KOPT-K1 (cell line): ENCODE results near the gene WDR35.
"Not testable (repeated sequence)": the region's sequence is repeated elsewhere in the genome, so short reads cannot be mapped to it uniquely, and the experiment has no call there.

ENCODE experiments used
- H3K27ac ChIP-seq: fragments of 200-600 bp; sonication (generic); 2 replicates; pipeline ENCODE4 v1.5.1; 2016; ENCODE audit warnings: antibody characterized with exemption, mild to moderate bottlenecking, low read depth, low read length; ENCODE audit not compliant: poor library complexity, severe bottlenecking
- H3K36me3 ChIP-seq: fragments of 200-600 bp; sonication (generic); 2 replicates; pipeline ENCODE4 v1.5.1; 2017; ENCODE audit warnings: antibody characterized with exemption, mild to moderate bottlenecking, low read length, moderate library complexity; ENCODE audit not compliant: insufficient read depth
- H3K9me3 ChIP-seq: fragments of 200-600 bp; sonication (generic); 2 replicates; pipeline ENCODE4 v1.5.1; 2017; ENCODE audit warnings: antibody characterized with exemption, low read length, mild to moderate bottlenecking; ENCODE audit not compliant: insufficient read depth, poor library complexity, severe bottlenecking

The WDR35 gene

DNA sequence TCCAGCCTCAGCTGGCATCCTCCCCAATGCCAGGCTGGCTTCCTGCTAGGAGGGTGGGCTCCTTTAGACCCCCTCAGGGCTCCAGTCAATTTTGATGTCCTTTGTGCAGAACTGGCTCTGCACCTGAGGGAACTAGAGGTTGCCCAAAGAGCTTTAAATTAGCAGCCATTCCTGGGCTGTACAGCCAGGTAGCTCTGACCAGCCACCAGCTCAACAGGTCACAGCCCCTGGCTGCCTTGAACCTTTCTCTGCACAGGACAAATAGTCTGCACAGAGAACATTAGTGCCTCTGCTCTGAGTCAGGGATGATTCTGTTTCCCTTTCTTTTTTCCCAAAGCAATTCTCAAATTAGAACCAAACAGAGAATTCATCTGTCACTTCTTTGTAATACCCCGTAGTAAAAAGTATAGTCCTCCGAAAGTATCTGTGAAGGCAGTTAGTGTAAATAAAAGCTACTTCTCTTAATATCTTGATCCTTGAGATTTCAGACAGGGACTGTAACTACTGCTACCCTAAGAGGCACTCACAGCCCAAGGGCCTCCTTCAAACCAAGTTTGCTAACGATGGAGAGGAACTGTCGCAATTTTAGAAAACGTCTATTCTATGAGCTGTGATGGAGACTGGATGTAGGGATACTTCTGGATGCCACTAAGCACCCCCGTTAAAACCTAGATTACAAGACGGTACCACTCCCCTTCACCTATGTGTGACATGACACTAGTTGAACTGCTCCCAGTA, 91.1 kb downstream of the WDR35 start:
- peaks cover 7% of the 10 kb centered on the region for H3K36me3 ChIP-seq
- H3K9me3 ChIP-seq = no peaks in the 10 kb centered on the region
- H3K27ac ChIP-seq = peak overlapping the region; percentile 50

DNA sequence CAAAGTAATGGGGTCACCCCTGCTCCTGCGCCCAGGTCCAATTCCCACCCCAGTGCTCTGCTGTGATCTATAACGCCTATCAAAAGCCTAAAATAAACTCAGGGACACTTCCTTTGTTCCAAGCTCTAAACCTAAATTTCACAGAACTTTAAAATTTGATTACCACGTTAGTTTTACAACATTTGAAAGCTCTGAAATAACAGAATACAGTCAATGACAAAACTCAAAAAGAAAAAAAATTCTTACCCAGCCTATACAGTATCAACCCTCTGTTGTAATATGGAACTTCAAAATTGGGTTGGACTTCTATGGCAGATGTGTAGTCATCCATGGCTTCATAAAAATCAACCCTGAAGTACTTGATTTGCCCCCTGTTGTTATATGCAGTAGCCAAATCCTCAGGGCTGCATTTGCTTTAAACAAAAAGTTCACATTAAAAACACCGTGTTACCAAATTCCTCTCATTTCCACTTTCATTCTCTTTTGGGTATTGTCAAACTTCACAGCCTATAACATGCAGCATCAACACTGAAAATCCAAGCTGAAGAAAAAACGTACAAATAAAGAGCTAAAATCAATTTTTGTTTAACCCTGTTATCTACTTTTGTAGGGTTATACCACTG, 92.2 kb downstream of the WDR35 start:
- Histone ChIP-seq H3K36me3 (peaks cover 8% of the 10 kb centered on the region), H3K27ac (peak overlapping the region; percentile 50), H3K9me3 (no peaks in the 10 kb centered on the region)

DNA sequence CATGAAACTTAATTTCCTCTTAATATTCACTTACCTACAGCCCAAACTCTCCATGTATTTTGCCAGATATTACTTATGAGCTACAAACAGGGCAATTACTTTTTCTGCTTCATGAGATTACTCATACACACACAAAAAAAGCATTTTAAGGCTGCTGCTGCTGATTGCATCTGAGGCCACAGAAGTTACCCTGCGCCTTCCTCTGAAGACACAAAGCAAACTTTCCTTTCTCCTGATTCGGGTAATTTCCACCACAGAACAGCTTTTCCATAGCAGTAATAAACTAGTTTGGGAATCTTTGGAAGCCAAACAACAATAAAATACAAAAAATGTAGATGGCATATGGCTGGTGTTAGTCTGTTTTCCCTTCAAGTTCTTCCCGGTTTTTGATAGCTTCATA, 94.4 kb downstream of the WDR35 start:
- H3K9me3 ChIP-seq = no peaks in the 10 kb centered on the region
- H3K27ac ChIP-seq = peak overlapping the region; percentile 26
- H3K36me3 ChIP-seq = peaks cover 19% of the 10 kb centered on the region

DNA sequence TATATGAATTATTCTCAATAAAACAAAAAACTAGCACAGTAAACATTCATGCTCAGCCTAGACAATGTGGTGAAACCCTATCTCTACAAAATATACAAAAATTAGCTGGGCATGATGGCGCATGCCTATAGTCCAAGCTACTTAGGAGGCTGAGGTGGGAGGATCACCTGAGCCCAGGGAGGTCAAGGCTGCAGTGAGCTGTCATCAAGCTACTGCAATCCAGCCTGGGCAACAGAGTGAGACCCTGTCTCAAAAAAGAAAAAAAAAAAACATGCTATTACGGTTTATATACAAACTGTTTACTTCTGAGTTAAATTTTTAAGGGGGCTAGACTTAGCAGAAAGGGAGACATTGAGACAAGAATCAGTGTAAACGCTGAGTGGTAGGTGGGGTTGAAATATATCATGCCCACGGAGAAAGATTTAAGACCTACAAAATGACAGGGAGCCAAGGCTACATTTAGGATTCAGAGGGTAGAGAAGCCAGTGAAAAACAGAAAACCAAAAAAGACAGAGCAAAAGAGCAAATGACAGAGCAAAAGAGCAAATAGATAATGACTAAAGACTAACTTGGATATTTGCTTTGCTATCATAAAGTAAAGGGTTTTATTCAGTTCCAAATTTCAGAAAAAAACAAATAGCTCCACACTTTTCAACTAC, 95.6 kb downstream of the WDR35 start:
- H3K36me3 ChIP-seq = peaks cover 23% of the 10 kb centered on the region
- no peaks in the 10 kb centered on the region for H3K9me3 ChIP-seq
- H3K27ac ChIP-seq = no peak overlapping the region

DNA sequence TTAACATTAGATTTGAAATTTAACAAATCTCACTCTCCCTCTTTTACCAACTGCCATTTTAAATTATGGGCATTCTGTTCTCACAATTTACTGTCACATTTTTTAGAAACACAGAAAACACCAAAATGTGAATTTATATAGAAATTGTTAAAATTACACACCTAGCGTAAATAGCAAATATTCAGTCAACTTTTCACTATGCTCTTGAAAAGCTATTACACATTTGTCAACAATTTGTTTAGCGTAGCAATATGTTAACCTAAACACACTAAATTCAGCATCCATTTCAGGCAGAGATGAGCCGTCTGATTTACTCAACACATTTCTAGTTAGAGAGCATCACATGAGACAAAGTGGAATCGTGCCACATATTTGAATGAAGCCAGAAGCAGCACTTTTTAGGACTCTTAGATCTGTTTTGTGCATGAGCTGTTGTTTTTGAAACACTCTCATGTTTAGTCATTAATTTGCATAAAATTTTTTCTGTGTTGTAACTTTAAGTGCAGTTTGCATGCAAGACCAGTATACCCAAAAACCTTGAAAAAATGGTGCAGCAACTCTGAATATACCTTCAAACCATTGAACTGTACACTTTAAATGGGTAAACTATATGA, 96.3 kb downstream of the WDR35 start:
- Histone ChIP-seq H3K9me3 (no peaks in the 10 kb centered on the region), H3K27ac (no peak overlapping the region), H3K36me3 (peaks cover 23% of the 10 kb centered on the region)

DNA sequence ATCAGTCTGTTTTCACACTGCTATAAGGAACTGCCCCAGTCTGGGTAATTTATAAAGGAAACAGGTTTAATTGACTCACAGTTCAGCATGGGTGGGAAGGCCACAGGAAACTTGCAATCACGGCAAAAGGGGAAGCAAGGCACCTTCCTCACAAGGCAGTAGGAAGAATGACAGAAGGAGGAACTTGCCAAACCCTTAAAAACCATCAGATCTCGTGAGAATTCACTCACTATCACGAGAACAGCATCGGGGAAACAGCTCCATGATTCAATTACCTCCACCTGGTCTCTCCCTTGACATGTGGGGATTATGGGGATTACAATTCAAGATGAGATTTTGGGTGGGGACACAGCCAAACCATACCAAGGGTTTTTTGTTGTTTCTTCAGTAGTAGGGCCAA, 97.9 kb downstream of the WDR35 start:
- H3K36me3 ChIP-seq = peaks cover 16% of the 10 kb centered on the region
- not testable (repeated sequence) for H3K27ac ChIP-seq, H3K9me3 ChIP-seq

DNA sequence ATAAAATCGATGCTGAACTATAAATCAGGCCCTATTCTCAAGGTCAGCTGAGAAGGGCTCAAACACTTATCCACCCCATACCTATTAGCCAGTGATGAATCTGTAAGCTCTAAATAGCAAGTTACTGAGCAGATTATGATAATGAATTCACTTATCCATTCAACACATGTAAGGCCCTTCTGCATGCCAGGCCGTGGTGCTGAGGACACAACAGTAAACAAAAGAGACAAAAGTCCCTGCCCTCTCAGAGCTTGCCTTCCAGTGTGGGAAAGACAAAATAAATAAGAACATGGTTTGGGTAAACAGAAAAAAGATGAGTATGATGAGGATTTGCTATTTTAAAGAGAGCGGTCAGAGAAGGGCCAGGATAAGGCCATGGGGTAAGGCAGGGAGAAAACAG, 99.8 kb downstream of the WDR35 start:
- peaks cover 16% of the 10 kb centered on the region for H3K36me3 ChIP-seq

DNA sequence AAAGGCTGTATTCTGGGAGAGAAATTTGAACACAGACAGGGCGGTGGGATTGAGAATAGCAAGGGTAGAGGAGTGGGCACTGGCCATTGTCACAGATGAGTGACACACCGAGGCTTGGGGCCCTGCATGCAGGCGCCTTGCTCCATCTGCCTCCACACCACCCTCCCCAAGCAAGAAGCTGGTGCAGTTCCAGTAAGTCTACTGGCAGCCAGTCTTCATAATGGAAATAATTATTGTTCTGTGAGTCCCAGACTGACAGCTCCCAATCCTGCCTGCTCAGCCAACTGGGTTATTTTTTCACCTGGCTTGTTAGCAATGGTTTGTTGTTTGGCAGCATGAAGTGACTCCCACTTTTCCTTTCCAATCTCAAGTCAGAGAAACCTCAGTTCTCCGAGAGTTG, 101.1 kb downstream of the WDR35 start:
- Histone ChIP-seq H3K36me3 (peaks cover 16% of the 10 kb centered on the region), H3K9me3 (no peaks in the 10 kb centered on the region), H3K27ac (no peak overlapping the region)

More for the DNA sequence above, 99.8 kb downstream of the WDR35 start:
- H3K9me3 ChIP-seq = no peaks in the 10 kb centered on the region
- no peak overlapping the region for H3K27ac ChIP-seq

DNA sequence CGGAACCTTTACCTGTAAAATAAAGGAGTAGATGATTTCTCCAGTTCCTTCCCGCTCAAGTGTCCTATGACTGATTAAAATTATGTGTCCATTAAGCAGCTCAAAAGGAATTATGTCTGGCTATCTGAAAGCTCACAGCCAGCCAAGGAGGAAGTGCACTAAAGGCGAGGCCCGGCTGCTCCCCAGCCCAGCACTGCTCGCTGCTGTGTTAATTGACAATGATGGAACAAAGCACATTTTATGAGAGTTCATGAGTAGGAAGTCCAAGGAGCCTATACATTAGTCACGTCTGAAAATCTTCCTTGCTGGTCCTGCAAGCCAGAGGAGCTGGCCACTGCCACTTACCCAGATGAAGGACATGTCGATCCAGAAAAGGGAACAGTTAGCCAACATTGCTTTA, 102.4 kb downstream of the WDR35 start:
- H3K36me3 ChIP-seq = peaks cover 13% of the 10 kb centered on the region
- H3K9me3 ChIP-seq = no peaks in the 10 kb centered on the region
- no peak overlapping the region for H3K27ac ChIP-seq

DNA sequence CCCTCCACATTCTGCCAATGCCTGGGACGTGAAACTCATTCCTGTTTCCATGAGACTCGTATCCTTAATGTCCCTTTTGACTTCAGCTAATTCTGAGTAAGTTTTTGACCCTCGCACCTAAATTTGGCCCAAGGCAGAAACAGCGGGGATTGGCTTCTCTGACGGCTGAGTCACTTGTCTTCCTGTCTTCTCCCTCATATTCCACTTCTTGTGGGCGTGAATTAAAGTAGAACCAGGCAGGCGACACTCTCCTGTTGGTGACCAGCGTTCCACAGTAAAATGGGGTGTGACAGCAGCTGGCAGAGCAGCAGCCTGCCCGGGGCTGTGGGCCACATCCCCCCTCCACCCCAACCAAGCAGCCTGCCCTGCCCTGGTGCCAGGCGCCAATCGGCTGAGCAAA, 103.6 kb downstream of the WDR35 start:
- Histone ChIP-seq H3K9me3 (no peaks in the 10 kb centered on the region), H3K36me3 (peaks cover 8% of the 10 kb centered on the region), H3K27ac (no peak overlapping the region)

DNA sequence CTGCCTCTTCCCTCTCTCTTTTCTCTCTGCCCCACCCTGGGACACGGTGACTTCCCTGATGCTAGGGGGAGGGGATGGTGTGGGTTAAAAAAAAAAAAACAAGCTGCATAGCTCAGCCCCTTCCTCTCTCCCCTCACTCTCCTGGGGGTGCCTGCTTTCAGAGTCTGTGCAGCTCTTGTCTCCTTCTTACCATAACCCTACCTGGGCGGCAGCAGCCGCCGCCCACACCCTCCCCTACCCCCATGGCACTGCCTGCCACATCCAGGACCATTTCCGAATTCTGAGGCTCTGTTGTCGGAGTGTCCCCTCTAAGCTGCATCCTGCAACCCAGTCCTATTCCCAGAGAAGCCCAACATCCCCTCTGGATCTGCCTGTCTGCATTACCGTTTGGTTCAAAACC, 104.1 kb downstream of the WDR35 start:
- no peaks in the 10 kb centered on the region for H3K9me3 ChIP-seq

DNA sequence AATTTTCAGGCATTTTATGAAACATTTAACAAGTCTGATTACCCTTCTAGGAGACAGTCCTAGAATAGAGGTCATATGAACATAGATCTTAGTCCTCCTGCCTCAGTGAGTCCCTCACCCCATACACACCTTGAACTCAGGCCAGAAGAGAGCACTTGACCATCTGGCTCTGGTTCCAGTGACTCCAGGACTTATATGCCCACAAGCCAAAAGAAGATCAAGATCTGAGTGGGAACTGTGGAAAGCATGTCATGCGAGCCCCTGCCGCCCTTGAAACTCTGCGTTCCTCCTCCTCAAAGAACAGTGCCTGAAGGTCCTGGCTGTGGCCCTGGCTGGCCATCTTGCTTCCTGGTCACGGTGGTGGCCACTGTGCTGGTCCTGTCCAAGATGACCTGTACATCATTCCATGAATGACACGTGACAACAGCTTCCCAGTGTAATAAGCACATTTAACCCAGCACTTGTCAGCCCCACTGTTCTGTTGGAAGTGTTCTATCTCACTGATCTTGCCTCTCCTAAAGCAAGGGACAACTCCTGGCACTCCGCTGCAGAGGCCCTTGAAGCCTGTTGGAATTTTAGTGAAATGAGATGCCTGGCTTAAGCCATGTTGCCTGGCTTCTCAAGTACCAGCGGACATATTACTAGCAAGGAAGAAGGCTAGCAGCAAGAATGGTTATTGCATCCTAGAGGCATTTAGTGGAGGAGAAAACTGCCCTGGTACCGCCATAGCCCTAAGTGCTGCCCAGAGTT, 105.8 kb downstream of the WDR35 start:
- no peak overlapping the region for H3K27ac ChIP-seq
- H3K36me3 ChIP-seq = no peaks in the 10 kb centered on the region
- no peaks in the 10 kb centered on the region for H3K9me3 ChIP-seq

More for the DNA sequence above, 104.1 kb downstream of the WDR35 start:
- Histone ChIP-seq H3K27ac (no peak overlapping the region), H3K36me3 (peaks cover 6% of the 10 kb centered on the region; the same call in 1 of the 2 replicates)

DNA sequence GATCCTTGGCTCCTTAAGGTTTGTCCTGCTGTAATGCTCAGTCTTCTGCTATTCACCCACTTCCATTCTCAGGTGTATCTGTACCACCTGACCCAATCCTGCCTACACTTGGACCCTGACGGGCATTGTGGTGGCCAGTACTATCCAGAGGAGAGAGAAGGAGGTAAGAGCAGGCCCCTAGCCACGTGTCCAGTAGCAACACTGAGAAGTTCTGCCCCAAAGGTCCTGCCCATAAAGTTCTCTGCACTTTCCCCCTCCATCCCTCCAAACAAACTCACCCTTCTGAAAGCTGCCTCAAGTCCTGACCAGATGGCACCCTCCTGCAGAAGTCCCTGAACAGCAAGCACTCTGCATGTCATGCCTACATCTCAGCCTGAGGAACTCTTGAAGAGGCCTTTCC, 106.4 kb downstream of the WDR35 start:
- Histone ChIP-seq H3K9me3 (no peaks in the 10 kb centered on the region), H3K36me3 (no peaks in the 10 kb centered on the region), H3K27ac (no peak overlapping the region)

DNA sequence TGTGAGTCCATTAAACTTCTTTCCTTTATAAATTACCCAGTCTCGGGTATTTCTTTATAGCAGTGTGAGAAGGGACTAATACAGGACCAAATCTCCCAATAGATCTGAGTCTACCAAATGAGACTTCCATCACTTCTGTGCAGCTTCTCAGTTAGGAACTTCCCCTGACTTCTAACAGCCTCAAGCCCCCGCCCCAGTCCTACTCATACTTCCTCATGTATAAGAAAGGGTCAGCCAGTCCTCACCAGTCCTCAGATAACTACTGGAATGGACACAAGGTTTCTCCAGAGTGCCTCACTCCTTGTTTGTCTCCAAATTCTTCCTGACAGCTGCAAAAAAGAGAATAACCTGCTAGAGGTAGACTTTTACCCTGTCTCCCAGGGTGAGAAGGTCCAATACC, 107.6 kb downstream of the WDR35 start:
- no peak overlapping the region for H3K27ac ChIP-seq
- no peaks in the 10 kb centered on the region for H3K9me3 ChIP-seq
- H3K36me3 ChIP-seq = no peaks in the 10 kb centered on the region

DNA sequence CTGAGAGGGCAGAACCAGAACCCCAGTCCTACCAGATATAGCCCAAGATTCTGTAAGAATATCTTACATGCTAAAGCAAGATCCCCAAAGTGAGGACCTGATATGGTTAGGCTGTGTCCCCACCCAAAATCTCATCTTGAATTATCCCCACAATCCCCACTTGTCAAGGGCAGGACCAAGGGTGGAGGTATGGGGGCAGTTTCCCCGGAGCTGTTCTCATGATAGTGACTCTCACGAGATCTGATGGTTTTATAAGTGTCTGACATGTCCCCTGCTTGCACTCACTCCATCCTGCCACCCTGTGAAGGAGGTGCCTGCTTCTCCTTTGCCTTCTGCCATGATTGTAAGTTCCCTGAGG, 108.0 kb downstream of the WDR35 start:
- H3K27ac ChIP-seq = no peak overlapping the region
- H3K9me3 ChIP-seq = no peaks in the 10 kb centered on the region
- H3K36me3 ChIP-seq = no peaks in the 10 kb centered on the region
